Neural progenitor cell (in vitro differentiated cells): ENCODE results near the gene FBXO44.

Source experiments
- EZH2 ChIP-seq: fragments of 200-600 bp; sonication (generic); IDR thresholded peaks from 2 replicates; pipeline ENCODE4 v1.6.1; 2017; ENCODE audit warnings: antibody characterized with exemption, mild to moderate bottlenecking, moderate library complexity
- EZH2phosphoT487 ChIP-seq: fragments of 200-600 bp; sonication (generic); IDR thresholded peaks from 2 replicates; pipeline ENCODE4 v1.6.1; 2017; ENCODE audit warnings: antibody characterized with exemption

GRCh38 chr1:11649237-11649623, 5.4 kb upstream of the FBXO44 start:
- TF ChIP-seq EZH2phosphoT487 (no peak), EZH2 (no peak)
